Ishikawa (cell line): Measurements from ENCODE around the gene RAPGEF6.

Source experiments
- CEBPB ChIP-seq: IDR thresholded peaks from 2 replicates; pipeline ENCODE4 v1.6.1; 2012
- CREB1 ChIP-seq: IDR thresholded peaks from 2 replicates; pipeline ENCODE4 v1.6.1; 2012; ENCODE audit warnings: low read depth
- EGR1 ChIP-seq: IDR thresholded peaks from 2 replicates; pipeline ENCODE4 v1.6.1; 2012
- EP300 ChIP-seq: IDR thresholded peaks from 2 replicates; pipeline ENCODE4 v1.6.1; 2012; ENCODE audit warnings: borderline replicate concordance
- FOXM1 ChIP-seq: IDR thresholded peaks from 2 replicates; pipeline ENCODE4 v1.6.1; 2012; ENCODE audit warnings: low read depth, borderline replicate concordance
- MAX ChIP-seq: IDR thresholded peaks from 2 replicates; pipeline ENCODE4 v1.6.1; 2012
- NFIC ChIP-seq: IDR thresholded peaks from 2 replicates; pipeline ENCODE4 v1.6.1; 2012
- RAD21 ChIP-seq: IDR thresholded peaks from 2 replicates; pipeline ENCODE4 v1.6.1; 2012; ENCODE audit warnings: low read depth
- TAF1 ChIP-seq: IDR thresholded peaks from 2 replicates; pipeline ENCODE4 v1.6.1; 2012; ENCODE audit warnings: low read depth, mild to moderate bottlenecking
- TCF12 ChIP-seq: IDR thresholded peaks from 2 replicates; pipeline ENCODE4 v1.6.1; 2012; ENCODE audit warnings: low read depth
- TEAD4 ChIP-seq: IDR thresholded peaks from 2 replicates; pipeline ENCODE4 v1.6.1; 2012
- YY1 ChIP-seq: IDR thresholded peaks from 2 replicates; pipeline ENCODE4 v1.6.1; 2012; ENCODE audit warnings: low read depth
- ZBTB7A ChIP-seq: IDR thresholded peaks from 2 replicates; pipeline ENCODE4 v1.6.1; 2012; ENCODE audit warnings: low read depth
- TF ChIP-seq, protein P1 (sequence below): IDR thresholded peaks from 2 replicates; pipeline ENCODE4 v1.6.1; 2012; ENCODE audit warnings: low read depth, mild to moderate bottlenecking
- TF ChIP-seq, protein P2 (sequence below): IDR thresholded peaks from 2 replicates; pipeline ENCODE4 v1.6.1; 2012

RAPGEF6 gene

GRCh38 chr5:131392466-131393095 is 242.4 kb downstream of the RAPGEF6 start:
- TF ChIP-seq FOXM1 (no peak), YY1 (no peak), TCF12 (no peak), EGR1 (no peak), ZBTB7A (no peak), MAX (no peak), CEBPB (no peak), CREB1 (no peak)

- TF ChIP-seq YY1 (no peak), NFIC (no peak), ZBTB7A (no peak), CREB1 (no peak), TEAD4 (no peak), TCF12 (no peak), TAF1 (no peak), FOXM1 (no peak), RAD21 (no peak), CEBPB (no peak)
- TF ChIP-seq, protein P1, sequence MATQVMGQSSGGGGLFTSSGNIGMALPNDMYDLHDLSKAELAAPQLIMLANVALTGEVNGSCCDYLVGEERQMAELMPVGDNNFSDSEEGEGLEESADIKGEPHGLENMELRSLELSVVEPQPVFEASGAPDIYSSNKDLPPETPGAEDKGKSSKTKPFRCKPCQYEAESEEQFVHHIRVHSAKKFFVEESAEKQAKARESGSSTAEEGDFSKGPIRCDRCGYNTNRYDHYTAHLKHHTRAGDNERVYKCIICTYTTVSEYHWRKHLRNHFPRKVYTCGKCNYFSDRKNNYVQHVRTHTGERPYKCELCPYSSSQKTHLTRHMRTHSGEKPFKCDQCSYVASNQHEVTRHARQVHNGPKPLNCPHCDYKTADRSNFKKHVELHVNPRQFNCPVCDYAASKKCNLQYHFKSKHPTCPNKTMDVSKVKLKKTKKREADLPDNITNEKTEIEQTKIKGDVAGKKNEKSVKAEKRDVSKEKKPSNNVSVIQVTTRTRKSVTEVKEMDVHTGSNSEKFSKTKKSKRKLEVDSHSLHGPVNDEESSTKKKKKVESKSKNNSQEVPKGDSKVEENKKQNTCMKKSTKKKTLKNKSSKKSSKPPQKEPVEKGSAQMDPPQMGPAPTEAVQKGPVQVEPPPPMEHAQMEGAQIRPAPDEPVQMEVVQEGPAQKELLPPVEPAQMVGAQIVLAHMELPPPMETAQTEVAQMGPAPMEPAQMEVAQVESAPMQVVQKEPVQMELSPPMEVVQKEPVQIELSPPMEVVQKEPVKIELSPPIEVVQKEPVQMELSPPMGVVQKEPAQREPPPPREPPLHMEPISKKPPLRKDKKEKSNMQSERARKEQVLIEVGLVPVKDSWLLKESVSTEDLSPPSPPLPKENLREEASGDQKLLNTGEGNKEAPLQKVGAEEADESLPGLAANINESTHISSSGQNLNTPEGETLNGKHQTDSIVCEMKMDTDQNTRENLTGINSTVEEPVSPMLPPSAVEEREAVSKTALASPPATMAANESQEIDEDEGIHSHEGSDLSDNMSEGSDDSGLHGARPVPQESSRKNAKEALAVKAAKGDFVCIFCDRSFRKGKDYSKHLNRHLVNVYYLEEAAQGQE = no peak
- TF ChIP-seq, protein P2, sequence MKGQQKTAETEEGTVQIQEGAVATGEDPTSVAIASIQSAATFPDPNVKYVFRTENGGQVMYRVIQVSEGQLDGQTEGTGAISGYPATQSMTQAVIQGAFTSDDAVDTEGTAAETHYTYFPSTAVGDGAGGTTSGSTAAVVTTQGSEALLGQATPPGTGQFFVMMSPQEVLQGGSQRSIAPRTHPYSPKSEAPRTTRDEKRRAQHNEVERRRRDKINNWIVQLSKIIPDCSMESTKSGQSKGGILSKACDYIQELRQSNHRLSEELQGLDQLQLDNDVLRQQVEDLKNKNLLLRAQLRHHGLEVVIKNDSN = no peak
Observed at GRCh38 chr5:131389869-131390265, 245.2 kb downstream of the RAPGEF6 start.

- TF ChIP-seq TCF12 (no peak), TAF1 (no peak), TEAD4 (no peak)
- TF ChIP-seq, protein P2 = no peak
Observed at GRCh38 chr5:131389096-131389868, 245.7 kb downstream of the RAPGEF6 start.

DNA sequence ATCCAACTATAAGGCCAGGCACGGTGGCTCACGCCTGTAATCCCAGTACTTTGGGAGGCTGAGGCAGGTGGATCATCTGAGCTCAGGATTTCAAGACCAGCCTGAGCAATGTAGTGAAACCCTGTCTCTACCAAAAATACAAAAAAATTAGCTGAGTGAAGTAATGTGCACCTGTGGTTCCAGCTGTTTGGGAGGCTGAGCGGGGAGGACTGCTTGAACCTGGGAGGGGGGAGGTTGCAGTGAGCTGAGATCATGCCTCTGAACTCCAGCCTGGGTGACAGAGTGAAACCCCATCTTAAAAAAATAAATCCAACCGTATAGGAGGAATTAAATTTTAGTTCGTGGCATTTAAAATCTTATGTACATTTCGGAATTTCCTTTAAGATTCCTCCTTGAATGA is 247.8 kb downstream of the RAPGEF6 start:
- TF ChIP-seq EGR1 = no peak
- TF ChIP-seq CEBPB = no peak
- TF ChIP-seq RAD21 = no peak
- TF ChIP-seq, protein P2 = no peak
- no peak for TF ChIP-seq FOXM1
- TF ChIP-seq, protein P1 = no peak
- no peak for TF ChIP-seq TCF12
- TF ChIP-seq YY1 = no peak
- no peak for TF ChIP-seq TEAD4
- no peak for TF ChIP-seq CREB1
- no peak for TF ChIP-seq EP300
- TF ChIP-seq NFIC = no peak
- no peak for TF ChIP-seq MAX
- no peak for TF ChIP-seq TAF1

GRCh38 chr5:131386779-131387178 is 248.2 kb downstream of the RAPGEF6 start:
- TF ChIP-seq YY1 (no peak), EP300 (peak; percentile 32; the same call in 1 of the 2 replicates), TCF12 (peak; percentile 49; the same call in 1 of the 2 replicates), NFIC (no peak), TEAD4 (peak; percentile 68), MAX (no peak), RAD21 (no peak)
